Right ventricle myocardium inferior (tissue), 1 donor: ENCODE results near the gene GPR153. TPM values are rescaled to one million over a fixed set of nuclear protein-coding genes. Genes with fewer than 3 reads are reported as not detected.

Experiments
- ATAC-seq: fragments of 200-7000 bp; cut with Tn5 transposase; one replicate; pipeline ENCODE4 v1.9.1; 2020; ENCODE audit warnings: mild to moderate bottlenecking, moderate library complexity
- DNase-seq: peaks from one replicate; pipeline ENCODE4 v3.0.0; 2021; ENCODE audit errors: missing footprints
- intact Hi-C: fragments of 100-400 bp; cut with DNase I; formaldehyde crosslinking; loops from one replicate; pipeline ENCODE4 v1.11.0; 2022
- total RNA-seq: library from RNA; stranded (reverse); fragmentation: NEBNext Ultra II Directional; extraction: Animal tissue kit (Norgen Biotek cat#: 25700); gene quantifications from one replicate; pipeline ENCODE4 v1.2.1, GENCODE V29; 2021
- donor health status: DM: no; HTN: yes; CAD: no; lungs with severe emphysema.

Gene GPR153
- total RNA-seq, 1 donor from 2014 or later, result 10.6 TPM

DNA sequence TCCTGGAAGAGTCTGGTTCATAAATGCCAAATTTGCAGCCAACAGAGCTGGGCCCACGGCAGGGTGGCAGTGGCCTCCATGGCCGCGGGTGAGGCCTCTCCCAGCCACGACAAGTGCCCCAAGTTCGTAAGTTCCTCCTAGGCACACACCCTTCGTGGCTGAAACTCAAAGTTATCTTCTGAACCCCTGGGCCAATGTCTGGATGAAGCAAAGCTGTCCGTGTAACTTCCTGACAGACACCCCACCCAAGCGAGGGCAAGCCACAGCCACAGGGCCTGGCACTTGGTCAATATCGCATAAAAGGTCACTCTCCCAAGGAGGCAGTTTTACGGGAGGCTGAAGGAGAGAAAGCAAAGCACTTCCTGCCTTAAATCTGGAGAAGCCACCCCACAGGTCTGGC, 27.8 kb upstream of the GPR153 start:
- intact Hi-C loops, result no loop called here
- DNase-seq (no peak), ATAC-seq (no peak)

DNA sequence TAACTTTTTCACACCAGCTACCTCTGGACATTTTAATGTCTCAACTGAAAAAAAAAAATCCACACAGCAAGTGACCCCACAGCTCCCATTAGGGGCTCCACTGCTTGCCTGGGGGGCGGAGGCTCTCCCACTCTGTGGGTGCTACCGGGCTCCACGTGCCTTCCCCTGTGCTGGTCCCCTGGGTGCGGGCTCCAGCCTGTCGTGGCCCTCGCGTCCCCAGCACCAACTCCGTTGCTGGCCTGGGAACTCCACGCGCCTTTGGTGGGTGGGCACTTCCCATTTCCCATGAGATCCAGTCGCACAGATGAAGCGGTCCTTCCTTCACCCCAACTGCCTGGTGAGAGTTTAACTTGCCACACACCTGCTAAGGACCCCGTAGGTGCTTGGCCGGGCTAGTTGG, 27.1 kb upstream of the GPR153 start:
- intact Hi-C loops, result no loop called here
- no peak for ATAC-seq
- DNase-seq, result no peak

DNA sequence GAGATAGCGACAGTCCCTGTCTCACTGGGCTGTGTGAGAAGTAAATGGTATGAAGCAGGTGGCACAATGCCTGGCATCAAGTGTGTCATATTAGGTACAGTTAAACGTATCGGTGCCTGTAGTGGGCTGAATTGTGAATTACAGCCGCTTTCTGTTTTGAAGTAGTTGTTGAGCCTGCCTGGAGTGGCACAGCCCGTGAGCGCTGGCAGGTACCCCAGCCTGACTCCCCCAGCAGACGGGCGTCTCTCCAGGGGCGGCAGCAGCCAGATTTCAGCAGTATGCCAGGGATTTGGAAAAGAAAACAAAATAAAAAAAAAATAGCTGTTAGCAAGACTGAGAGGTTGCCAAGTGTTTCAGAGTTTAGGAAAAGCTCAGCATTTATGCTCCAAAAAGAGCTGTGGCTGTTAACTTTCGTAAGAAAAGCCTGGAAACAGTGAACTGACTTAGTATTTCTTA, 26.6 kb upstream of the GPR153 start:
- intact Hi-C loops, result no loop called here
- ATAC-seq (peak; percentile 37), DNase-seq (no peak)

DNA sequence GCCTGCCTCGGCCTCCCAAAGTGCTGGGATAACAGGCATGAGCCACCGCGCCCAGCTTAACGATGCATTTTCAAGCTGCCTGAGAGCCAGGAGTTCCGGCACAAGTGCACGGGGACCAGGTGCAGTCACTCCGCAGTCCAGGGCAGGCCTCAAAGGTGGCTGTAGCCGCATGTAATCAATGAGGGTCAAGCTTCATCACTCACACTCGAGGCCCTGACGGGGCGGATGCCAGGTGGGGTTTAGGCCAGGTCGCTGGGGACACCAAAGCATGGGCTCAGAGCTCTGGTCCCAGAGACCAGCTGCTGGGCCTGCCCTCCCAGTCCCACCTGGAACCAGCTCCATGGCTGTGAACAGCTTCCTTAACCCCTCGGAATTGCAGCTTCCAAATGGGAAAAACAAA, 26.1 kb upstream of the GPR153 start:
- DNase-seq (no peak), ATAC-seq (no peak)
- intact Hi-C loops, result no loop called here

DNA sequence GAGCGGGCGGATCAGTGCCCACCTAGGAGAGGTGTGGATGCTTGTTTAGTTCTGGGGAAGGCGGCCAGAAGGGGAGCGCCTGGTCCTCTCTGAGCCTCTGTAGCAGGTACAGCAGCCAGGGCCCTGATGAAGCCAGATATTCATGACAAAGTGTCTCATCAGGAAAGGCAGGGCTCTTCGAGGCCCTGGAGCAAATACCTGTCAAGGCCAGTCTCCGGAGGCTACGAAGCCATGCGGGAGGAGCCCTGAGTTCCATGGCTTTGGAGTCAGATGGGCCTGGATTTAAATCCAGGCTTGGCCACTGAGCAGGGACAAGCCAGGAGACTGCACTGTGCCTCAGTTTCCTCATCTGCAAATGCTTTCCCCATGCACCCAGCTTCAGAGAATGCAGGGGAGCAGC, 25.4 kb upstream of the GPR153 start:
- ATAC-seq, result no peak
- DNase-seq, result no peak
- intact Hi-C loops, result no loop called here

DNA sequence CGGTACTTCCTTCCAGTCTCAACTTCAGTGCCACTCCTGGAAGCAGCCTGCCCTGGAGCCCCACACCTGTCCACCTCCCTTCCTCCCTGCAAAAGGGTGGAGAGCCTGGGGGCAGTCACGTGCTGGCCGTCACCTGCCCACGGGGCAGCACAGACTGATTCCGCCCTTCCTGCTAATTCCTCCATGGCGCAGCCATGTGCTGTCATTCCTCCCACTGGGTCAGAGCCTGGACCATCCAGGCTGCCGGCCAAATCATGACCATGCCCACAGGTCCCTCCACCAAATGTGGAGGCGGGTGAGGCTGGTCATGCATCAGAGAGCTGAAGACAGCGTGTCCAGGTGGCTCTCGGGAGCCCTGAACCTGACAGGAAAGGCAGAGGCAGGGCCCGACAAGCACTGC, 24.4 kb upstream of the GPR153 start:
- intact Hi-C loops, result no loop called here
- DNase-seq (no peak), ATAC-seq (no peak)

DNA sequence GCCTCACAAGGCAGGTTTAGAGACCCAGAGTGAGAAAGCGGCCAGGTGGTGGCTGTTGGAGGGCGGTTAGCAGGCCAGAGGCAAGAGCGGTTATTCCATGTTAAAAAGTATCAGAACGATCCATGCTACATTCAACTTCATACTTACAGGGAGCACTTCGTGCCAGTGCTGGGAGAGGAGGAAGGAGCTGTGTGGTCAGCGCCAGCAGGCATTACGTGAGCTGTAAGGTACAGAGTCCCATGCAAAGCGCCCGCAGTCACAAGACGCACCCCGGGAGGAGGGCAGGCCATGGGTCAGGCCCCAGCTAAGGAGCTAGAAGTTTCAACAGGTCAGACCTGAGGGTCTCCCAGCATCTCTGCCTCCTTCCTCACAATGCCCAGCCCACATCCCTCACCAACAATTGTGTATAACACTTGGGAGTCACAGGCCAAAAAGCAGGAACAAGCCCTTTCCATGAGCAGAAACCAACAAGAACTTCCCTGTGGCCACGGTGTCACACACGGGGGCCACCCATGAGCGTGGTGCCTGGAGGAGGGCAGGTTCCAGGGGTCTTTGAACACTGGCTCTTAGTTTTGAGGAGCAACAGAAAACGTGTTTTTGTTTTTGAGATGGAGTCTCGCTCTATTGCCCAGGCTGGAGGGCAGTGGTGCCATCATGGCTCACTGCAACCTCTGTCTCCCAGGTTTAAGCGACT, 21.8 kb upstream of the GPR153 start:
- ATAC-seq, result no peak
- no peak for DNase-seq
- intact Hi-C loops, result no loop called here

DNA sequence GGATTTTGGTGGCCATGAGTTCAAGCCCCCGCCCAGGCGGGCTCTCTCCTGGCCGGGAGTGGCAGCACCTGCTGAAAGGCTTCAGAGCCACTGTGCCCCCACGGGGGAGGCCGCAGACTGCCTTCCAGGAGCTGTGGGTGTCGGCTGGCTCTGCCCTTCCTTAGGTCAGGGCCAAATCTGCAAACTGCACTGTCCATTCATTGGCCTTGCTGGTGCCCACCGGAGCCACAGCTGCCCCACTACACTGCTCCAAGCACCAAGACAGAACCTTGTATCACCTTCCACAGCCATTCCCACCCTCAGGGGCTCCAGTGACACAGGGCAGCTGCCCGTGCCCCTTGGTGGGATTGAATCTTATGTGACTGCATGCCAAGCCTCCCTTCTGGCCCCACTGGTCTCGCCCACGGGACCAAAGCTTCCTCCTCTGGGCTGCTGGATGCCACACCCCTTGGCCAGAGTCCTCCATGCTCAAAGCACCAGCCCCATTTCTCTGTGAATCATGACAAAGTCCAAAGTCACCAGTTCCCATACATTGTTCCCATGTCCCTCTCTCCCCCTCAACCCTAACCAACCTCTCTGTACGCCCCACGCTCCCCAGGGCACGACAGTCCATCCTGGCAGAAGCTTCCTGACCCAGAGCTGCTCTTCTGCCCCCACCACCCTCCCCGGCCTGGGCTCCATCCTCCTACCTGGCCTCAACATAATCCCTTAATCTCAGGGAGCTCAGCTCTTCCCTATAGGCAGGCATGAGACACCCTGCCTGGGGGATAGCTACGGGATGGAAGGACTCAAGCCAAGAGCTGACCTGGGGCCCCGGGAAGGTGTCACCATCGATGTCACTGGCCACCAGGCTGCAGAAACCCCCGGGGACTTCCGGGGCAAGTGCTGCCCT, 20.9 kb upstream of the GPR153 start:
- intact Hi-C loops, result no loop called here
- DNase-seq (no peak), ATAC-seq (no peak)

DNA sequence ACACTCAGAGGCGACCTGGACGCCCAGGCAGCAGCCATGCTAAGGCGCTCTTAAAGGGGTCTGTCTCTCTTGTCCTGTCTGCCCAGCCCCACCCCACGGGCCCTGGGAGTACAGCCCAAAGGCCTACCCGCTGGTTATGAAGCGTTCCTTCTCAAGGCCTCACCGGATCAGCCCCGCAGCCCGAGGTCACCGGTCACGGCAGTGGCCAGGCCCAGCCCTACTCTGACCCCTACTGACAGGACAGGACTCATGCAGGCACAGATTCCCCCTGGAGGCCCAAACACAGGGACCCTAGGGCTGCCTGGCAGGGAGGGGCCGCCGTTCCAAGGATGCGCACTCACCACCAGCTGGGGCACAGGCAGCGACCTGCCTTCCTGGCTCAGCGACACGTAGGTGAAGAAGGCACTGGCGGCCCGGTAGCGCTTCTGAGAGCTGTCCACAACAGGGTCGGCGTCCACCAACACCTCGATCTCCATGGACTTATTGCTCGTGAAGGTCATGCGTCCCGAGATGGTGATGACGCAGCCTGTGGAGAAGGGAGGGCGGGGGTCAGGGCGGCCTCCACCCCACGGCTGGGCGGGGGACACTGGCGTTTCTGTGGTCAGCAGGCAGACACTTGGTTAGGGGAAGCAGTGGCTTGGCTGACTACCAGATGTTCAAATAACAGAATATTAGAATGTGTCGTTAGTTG, 20.0 kb upstream of the GPR153 start:
- ATAC-seq (peak; percentile 47), DNase-seq (no peak)
- intact Hi-C loops, result no loop called here

DNA sequence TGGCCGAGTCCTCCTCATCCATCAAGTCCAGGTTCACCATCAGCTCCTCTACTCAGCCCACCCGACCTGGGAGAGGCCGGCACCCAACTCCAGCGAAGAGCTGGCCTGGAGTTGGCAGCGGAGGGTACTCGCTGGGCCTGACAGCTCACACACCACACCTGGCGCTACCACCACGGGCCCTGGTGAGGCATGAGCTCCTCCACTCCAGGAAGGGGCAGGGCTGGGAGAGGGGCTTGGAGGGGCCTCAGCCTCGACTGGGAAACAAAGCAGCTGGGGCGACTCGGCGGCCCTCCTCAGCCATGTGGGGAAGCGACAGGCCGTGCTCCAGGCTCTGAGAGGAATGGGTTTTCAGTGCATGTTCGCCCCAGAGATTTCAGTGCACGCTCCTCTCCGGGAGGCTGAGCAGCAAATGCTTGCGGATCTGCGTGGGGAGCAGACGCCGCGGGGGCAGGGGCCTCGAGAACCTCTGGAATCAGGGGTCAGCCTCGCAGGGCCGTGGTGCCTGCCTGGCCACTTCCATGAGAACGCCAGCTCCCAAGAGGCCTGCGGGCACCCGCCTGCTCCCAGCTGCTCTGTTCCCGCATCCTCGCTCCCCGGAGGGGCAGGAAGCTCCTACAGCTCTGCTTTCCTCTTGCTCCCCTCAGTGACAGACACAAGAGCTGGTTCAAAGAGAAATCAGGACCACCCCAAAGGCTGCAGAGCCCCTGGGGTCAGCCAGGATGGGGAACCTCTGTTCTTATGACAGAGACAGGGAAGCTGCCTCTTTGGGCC, 18.9 kb upstream of the GPR153 start:
- intact Hi-C loops, result no loop called here
- ATAC-seq, result no peak
- DNase-seq, result no peak

DNA sequence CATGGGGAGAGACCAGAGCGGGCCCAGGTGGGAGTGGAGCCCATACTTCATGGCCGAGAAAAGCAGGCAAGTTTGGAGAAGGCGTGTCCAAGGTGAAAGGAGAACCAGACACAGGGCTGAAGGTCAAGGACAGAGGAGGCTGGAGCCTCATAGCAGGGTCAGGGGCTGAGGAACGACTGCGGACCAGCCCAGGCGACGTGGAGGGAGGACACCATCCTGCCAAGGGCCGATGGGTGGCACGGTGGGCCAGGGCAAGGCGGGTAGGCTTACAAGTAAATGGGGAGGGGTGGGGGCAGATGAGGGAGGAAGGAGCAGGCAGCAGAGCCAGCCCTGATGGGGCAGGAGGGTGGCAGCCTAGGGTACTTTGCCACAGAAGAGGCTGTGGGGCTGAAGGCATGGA, 18.2 kb upstream of the GPR153 start:
- intact Hi-C loops, result no loop called here
- no peak for ATAC-seq
- DNase-seq, result no peak

DNA sequence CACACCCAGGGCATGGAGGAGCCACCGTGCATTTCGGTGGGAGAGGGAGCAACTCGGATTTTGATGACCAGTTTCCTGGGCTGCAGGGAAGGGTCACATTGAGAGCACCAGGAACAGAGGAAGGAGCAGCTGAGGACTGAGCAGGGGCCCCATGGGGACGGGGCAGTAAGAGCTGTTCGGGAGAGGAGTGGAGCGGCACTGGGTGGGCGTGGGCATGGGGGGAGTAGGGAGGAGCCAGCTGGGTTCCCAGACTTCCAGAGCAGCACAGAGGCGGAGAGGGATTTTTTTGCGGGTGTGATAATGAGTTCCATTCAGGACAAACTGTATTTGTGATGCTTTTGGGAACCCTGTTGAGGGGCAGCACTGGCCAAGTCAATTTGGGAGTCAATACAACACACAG, 17.4 kb upstream of the GPR153 start:
- no peak for ATAC-seq
- no peak for DNase-seq
- intact Hi-C loops, result no loop called here

DNA sequence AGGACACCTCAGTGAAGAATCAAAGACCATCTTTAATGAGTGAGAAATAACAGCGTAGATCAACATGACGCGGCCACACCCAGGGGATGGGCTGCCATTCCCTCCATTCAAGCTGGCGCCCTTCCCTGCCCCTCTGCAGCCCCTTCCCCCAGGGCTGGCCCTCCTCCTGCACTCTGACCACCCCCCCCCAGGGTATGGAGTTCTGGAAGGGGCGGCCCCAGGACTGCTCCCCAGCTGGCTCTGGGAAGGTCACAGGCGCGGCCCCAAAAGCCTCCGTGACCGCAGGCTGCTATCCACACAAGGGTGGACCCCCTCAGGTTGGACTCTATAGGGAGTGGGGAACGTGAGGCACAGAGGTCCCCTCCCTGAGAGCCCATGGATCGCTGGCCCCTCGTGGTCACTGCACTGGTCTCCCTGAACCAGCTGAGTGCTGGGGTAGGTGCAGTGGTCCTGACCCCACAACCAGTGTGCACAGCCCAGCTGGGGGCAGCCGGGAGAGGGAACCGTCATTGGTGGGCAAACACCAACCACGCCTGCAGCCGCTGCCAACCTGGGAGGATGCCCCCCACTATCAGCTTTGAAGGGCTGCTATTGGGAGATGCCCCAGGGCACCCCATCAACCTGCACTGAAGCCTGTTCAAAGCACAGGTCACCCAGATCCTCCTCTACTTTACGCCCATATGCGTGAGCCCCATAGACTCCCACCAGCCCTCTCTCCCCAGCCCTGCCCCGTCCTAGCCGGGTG, 16.1 kb upstream of the GPR153 start:
- no peak for DNase-seq
- intact Hi-C loops, result no loop called here
- no peak for ATAC-seq

DNA sequence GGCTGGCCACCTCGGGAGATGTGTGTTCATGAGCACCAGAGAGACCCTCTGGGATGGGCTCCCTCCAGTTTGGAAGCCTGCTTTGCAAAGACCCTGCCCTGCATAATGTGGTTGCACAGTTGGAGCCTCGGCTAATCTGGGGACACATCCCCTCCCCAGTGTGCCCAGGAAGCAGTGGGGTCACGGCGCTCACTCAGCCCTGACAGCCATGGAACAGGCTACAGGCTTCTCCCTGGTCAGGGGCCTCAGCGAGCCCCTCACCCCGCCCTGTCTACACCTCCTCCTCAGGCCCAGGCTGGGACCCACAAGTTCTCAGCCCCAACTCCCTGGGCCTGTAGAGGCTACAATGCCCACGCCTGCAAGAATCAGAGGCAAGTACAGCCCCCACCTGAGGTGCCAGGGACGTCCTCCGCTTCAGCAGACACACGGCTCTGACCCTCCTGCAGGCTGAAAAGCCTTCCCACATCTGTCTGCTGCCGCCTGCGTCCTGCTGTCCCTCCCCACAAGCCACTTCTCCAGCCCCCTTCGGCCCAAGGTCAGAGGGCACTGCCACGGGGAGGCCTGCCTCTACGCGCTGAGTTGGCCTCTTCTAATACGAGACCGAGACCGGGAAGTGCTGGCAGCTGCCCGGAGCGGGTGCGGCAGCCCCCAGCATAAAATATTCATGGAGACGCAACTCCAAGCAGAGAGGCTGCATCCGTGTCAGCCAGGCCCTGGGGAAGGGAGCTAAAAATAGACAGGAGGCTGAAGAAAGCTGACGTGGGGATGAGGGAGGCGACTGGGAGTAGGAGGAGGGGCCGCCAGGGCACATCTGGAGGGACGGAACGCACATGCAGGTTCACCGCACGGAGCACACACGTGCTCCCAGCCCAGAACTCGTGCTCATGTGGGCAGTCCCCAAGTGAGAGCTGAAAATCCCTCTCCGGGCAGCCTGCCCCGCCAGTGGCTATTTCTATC, 15.2 kb upstream of the GPR153 start:
- ATAC-seq, result peak; percentile 82
- intact Hi-C loops, result no loop called here
- no peak for DNase-seq

DNA sequence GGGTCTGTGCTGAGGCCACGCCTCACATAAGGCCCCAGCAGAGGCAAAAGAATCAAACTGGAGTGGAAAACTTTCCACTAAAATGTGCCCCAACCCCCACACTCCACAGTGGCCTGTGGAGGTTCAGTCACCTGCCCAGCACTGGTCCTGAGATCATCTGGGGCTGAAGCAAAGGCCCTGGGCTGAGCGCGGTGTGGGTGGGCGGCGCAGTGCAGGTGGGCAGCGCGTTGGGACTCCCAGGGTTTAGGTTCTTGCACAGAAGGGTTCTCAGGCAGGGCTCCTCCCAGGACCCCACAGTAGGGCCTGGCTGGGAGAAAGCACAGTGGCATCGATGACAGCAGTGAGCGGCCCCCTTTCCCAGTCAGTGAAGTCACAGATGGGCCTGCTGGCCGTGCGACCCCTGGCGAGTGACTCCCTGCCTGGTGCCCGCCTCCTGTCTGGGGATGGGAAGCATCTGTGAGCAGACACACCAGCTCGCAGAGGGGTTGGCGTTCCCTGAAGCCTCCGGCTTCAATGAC, 13.8 kb upstream of the GPR153 start:
- no peak for ATAC-seq
- DNase-seq, result no peak
- intact Hi-C loops, result no loop called here

DNA sequence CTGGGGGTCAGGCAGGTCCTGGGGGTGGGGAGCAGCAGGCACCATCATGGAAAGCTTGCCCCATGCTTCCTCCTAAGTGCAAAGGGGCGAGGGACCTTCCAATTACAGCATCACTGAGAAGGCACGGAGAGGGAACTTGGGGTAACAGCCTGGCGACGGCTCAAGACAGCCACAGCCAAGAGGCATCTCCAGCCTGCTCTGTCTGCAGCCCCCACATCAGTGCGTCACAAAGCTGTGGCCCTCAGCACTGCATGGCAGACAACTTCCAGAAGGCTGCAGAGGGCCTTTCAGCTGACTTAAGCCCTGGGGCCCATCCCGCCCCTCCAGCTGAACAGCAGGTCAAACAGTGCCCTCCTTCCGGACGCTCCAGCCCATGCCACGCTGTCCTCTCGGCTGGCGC, 13.2 kb upstream of the GPR153 start:
- intact Hi-C loops, result no loop called here
- ATAC-seq, result no peak
- no peak for DNase-seq

DNA sequence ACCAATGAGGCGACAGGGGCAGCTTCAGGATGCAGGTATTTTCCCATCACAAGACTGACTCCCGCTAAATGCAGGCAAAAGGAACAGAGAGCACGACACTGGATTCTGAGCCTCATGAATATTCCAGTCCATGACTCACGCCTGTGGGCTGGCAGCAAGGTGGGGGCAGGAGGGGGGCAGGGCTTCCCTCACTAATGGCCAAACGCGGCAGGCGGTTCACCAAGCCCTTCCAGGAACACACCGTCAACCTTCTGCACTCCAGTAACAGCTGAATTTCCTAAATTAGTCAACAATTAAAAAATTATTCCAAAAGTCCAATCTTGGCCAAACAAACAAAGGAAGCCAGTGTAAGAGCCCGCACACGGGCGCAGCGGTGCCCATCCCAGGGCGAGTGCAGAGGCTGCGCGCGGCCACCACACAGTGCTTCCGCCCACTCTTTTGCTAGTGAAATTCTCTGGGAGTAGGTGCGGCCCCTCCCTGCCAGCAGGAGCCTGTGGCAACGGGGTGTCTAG, 12.5 kb upstream of the GPR153 start:
- intact Hi-C loops, result no loop called here
- DNase-seq (no peak), ATAC-seq (no peak)
